HG03095 (cell line): ENCODE results near the gene BYSL.

ENCODE experiments used
- ATAC-seq: cut with Tn5 transposase; IDR thresholded peaks from one replicate; pipeline ENCODE4 v1.9.1; 2021; ENCODE audit warnings: moderate library complexity; ENCODE audit not compliant: unreplicated experiment

The BYSL gene

GRCh38 chr6:41914869-41915530 lies 6.3 kb upstream of the BYSL start:
- no peak for ATAC-seq

- no peak for ATAC-seq
Measured at GRCh38 chr6:41917528-41917927, 3.8 kb upstream of the BYSL start.

DNA sequence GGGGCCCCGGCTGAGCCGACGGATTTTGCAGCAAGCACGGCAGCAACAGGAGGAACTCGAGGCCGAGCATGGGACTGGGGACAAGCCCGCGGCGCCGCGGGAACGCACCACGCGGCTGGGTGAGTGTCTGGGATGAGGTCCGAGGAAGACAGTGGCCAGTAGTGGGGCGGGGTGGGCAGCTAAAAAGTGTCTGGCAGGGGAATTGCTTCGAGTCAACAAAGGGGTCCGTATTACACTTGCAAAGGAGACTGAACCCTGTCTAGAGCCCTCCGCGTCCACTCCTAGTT lies 356 bp downstream of the BYSL start:
- ATAC-seq, result no peak

- no peak for ATAC-seq
Measured at GRCh38 chr6:41922154-41922553, 855 bp downstream of the BYSL start.

DNA sequence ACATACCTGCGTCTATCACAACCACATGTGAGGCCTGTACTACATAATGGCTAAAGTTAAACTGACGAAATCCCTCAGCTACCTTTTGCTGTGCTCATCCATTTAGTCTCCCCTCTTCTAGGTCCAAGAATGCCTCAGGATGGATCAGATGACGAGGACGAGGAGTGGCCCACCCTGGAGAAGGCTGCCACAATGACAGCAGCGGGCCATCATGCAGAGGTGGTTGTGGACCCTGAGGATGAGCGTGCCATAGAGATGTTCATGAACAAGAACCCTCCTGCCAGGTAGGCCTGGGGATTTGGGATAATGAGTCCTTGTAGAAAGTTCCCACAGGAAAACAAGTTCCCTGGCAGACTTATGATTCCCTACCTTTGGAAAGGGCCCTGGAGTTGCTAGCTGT lies 6.0 kb downstream of the BYSL start:
- ATAC-seq, result no peak

GRCh38 chr6:41929924-41930323 lies 8.6 kb downstream of the BYSL start:
- ATAC-seq, result no peak

- no peak for ATAC-seq
Measured at GRCh38 chr6:41931792-41932191, 10.5 kb downstream of the BYSL start.

- no peak for ATAC-seq
Measured at GRCh38 chr6:41932378-41932777, 11.1 kb downstream of the BYSL start.

DNA sequence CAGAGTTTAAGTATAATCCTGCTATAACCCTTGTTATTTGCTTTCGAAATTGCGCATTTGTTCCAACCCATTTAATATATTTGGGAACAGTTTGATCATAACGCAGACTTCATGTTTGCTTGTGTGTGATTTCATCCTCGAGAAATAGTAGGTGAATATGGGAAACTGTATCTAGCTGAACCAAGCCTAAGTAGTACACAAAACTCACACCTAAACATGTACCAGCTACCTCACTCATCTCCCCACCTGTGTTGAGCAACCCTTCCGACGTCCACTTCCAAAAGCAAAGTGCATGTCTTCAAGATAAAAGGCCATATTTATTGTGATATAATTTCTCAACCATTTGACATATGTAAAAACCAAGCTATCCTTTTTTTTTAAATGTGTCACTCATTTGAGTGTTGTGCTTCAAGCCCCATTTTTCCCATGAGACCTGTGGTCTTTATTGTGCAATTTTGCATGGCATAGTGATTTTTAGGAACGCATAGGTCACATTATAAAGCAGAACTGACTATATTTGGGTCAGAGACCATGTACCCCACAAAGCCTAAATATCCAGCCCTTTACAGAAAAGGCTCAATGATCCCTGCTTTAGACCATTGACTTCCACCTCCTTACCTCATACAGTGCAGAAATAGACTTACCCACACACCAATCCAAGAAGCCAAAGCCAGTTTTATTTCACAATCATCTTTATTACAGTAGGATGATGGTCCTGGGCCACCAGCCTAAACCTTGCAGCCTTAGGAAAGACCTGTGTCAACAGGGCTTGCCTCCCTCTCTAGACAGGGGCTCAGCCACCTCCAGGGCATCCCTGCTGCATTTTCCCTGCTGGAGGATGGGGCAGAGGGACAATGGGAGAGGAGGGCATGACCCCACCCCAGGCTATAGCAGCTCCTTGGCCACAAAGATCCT lies 13.2 kb downstream of the BYSL start:
- ATAC-seq, result no peak

DNA sequence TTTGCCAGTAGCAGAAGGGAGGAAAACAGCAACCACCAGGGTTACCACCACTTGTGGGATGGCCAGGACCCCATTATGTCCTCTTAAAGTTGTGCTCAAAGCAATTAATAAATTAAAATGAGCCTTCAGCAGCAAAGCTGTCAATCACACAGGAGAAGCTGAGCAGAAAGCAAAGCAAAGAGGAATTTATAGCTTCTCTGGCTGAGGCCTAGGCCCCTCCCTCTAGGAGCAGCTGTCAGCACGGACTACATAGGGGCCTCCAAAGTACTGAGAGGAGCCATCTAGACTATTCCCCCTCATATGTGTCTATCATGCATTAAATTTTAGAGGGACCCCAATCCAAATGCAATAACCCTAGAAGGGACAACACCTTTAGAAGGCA lies 13.9 kb downstream of the BYSL start:
- no peak for ATAC-seq

DNA sequence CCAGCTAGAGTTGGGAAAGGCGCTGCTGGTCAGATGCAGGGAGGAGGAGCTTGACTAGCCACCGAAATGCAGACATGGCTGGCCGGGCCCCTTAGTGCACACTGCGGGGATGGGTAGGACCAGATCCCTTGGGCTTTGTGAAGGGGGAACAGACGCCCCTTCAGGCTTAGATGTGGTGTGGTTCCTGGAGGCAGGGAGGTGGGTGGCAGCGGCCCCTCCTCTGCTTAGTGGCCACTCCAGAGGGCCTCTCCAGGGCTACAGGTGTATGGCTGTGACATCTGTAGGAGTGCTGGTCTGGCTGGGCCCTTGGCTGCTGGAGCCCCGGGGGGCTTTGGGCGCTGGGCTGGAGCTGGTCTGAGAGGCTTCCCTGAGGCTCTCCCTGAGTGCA lies 14.4 kb downstream of the BYSL start:
- no peak for ATAC-seq

DNA sequence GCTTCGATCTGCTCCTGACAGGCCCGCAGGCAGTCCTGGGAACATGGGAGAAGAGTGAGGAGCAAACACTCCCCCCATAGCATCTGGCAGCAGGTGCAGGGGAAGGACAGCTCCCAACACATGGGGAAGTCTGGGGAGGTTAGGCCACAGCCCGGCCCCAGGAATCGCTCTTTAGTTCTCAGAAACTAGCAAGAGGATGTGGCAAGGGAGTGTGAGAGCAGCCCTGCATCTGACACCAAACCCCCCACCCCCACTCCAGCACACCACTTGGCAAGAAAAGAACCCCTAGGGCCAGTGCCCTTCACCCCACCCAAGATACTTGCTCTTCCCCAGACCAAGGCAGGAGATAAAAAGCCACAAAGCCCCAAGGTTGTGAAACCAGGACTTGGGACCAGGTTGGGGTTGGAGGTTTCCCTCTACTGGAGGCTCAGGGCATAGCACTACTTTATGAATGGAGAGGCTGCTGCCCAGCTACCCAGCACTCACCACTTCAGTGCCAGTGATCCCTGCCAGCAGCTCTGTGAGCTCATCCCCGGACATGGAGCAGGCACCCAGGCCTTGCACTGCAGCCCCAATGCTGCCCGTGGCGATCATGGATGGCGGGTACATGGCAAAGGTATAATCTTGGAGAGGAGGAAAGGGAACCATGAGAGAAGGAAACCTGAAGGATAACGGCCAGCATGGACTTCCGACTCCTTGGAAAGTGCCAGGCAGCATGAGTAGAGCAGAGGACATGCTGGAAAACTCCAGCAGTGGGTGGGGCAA lies 15.0 kb downstream of the BYSL start:
- ATAC-seq, result peak; percentile 42

DNA sequence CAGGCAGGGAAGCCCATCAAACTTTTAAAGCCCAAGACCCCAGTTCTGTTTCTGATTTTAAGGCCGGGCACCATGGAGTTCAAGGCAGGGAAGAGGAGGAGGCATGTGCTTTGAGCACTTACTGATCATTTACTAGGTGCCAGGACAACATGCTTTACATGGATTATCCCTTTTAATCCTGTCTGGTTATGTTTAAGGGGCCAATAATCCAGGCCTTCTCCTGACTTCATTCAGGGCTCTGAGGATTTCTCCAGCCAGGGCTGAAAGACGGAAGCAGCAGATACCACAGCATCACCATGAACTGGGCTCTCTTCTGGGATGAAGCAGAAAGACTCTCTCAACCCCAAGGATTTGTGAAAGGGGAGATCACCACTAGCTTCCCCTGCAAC lies 16.2 kb downstream of the BYSL start:
- no peak for ATAC-seq

DNA sequence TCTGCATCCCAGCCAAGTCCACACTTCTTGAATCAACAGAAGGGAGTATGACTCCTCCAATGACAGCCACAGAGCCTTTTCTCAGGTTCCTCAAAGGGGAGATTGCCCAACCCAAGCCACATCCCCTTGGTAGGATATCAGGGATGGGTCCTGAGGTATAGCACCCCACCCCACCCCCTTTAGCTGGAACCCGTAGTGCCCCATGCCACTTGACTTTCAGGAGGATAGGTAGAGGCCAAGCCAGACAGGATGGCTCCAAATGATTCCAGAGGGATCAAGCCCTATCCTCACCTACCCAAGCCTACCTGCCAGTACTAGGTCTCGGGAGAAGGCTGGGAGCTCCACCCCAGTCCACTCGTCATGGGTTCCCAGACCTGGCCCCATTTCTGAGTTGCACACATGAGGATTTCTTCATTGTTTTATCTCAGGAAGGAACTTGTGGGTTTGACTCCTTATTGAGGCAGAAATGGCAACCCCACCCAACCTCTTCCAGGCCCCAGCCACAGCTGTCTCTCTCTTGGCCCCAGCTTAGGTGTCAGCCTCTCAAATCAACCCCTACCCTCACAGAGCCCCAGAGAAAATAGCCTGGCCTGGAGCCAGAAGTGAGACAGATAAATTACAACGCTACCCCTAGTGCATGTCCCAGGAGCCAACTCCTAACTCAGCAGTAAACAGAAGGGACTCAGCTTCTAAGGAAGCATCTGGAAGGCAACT lies 16.7 kb downstream of the BYSL start:
- no peak for ATAC-seq

DNA sequence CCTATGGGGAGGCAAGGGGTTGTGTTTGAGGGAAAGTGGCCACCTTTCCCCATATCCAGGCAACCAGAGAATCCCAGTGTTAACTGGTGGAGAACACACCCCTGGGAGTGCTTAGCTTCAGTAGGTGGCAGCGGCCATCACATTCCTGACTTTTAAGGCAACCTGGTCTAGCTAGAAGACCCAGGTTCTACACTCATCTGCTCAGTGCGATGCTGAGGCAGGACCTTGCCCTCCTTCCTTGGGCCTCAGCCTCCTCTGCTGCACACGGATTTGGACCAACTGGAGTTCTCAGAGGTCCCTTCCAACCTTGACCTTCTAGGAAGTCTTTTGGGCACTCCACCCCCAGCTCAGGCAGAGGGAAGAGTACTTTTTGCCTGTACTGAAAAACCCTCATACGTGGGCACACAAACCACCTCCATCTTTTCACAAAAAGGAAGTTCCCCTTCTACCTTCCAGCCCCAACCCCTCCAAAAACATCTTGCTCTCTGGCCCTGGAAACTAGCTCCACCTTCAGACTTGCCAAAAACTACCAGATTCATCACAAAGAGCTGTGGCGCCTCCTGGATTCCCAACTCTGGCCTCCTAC lies 17.4 kb downstream of the BYSL start:
- no peak for ATAC-seq

DNA sequence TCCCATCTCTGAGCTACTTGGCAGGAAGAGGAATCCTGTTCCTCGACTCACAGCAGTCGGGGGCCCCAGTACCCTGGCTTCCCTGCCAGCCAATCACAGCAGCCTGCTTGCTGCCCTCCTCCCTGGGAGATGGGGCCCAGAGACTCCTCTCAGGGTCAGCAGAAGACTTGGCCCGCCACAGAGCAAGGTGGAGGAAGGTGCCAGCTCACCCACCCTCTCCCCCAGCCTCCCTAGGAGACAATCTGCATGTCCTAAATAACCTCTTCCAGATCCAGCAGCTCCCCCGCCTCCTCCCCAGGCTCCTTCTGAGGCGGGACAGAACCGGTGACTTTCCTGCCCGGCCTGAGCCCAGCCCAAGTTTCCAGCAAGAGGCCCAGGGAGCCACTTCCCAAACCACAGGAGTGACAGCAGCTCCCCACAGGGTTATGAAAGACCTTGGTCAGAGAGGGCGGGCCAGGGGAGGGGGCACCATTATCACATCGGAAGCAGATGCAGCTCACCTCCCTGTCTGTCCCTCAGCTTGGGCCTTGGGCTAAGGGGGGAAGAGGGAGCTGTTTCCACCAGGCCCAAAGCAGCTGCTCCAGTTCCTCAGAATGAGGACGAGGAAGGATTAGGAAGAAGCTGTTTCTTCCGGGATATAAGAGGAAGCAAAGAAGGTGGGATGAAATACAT lies 18.0 kb downstream of the BYSL start:
- no peak for ATAC-seq

DNA sequence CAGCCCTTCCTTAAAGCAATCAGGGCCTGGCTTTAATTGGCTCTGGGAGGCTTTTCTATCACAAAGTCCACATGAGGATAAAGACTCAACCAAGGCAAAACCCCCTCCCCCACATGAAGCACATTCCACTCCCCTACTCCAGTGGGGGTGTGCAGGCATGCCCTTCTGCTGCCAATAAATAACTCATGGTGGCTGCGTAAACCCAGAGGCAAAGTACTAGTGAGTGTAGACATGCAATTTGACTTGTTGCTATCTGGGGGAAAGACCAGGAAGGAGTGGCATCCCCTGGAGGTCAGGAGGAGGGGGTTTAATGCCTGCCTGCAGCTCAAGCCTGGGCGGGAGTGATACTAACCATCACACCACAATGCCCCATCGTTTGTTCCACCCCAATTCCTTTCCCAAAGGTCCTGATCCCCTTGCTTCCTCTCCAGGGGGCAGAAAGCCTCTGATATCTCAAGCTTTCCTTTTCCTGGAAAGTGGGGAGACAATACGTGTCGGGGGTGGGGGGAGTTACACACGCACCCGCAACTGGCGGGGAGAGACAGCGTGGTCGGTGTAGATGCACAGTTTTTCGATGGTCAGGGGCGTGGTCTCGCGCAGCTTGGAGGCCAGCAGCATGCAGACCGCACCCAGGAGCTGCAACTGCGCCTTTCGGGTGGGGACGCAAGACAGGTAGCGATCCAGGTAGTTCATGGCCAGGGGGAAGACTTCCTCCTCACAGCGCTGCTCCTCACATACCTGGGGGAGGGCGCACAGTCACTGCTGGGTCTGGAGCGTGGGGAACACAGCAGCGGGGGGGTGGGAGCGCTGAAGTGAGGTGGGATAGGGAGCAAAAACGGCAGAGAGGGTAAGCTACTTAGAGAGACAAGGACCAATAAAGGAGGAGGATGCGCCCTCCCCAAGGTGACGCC lies 18.8 kb downstream of the BYSL start:
- ATAC-seq, result no peak

GRCh38 chr6:41940759-41941279 lies 19.5 kb downstream of the BYSL start:
- ATAC-seq, result no peak
